ENCODE results near the gene CATSPERB.

DNA sequence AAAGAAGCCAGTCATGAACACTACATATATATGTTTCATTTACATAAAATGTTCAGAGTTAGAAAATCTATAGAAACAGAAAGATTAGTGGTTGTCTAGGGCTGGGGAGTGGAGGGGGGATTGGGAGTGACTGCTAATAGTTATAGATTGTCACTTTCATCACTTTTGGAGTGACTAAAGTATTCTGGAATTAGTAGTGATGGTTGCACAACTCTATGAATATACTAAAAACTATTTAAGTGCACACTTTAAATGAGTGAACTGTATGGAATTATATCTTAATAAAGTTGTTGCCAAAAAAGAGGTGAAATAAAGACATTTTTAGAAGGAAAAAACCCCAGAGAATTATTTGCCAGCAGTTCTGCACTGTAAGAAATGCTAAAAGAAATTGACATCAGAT lies 9.5 kb downstream of the CATSPERB start:
- TF ChIP-seq, protein P1, sequence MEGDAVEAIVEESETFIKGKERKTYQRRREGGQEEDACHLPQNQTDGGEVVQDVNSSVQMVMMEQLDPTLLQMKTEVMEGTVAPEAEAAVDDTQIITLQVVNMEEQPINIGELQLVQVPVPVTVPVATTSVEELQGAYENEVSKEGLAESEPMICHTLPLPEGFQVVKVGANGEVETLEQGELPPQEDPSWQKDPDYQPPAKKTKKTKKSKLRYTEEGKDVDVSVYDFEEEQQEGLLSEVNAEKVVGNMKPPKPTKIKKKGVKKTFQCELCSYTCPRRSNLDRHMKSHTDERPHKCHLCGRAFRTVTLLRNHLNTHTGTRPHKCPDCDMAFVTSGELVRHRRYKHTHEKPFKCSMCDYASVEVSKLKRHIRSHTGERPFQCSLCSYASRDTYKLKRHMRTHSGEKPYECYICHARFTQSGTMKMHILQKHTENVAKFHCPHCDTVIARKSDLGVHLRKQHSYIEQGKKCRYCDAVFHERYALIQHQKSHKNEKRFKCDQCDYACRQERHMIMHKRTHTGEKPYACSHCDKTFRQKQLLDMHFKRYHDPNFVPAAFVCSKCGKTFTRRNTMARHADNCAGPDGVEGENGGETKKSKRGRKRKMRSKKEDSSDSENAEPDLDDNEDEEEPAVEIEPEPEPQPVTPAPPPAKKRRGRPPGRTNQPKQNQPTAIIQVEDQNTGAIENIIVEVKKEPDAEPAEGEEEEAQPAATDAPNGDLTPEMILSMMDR (conservative IDR thresholded peaks at IDR 0.05 in 1 of 2, IDR thresholded peaks at IDR 0.05 in 1 of 2; ENCODE audit: low read depth in 1 of 2, low read length in 2 of 2): no peak
- TF ChIP-seq EZH2 (IDR thresholded peaks at IDR 0.05; ENCODE audit: low read length, missing control alignments): no peak
